Progenitor cell of endocrine pancreas (in vitro differentiated cells): ENCODE results near the gene TPM1. TPM values are rescaled to one million over a fixed set of nuclear protein-coding genes. Genes with fewer than 3 reads are reported as not detected.

ENCODE experiments used
- DNase-seq: peaks from one replicate; pipeline ENCODE4 v3.0.0; 2021; ENCODE audit warnings: low spot score; ENCODE audit not compliant: unreplicated experiment
- H3K27ac Mint-ChIP-seq: 2 replicates; pipeline ENCODE4 v1.8.0; 2021; ENCODE audit warnings: mild to moderate bottlenecking, moderate library complexity, mixed read lengths
- H3K27me3 Mint-ChIP-seq: 2 replicates; pipeline ENCODE4 v1.8.0; 2021; ENCODE audit warnings: mixed read lengths
- H3K36me3 Mint-ChIP-seq: 2 replicates; pipeline ENCODE4 v1.8.0; 2022; ENCODE audit warnings: mixed read lengths; ENCODE audit not compliant: insufficient read depth
- H3K4me1 Mint-ChIP-seq: 2 replicates; pipeline ENCODE4 v1.8.0; 2021; ENCODE audit warnings: low read depth, mixed read lengths
- H3K4me3 Mint-ChIP-seq: 2 replicates; pipeline ENCODE4 v1.8.0; 2021; ENCODE audit warnings: low read depth, mild to moderate bottlenecking, moderate library complexity, mixed read lengths
- H3K9me3 Mint-ChIP-seq: 2 replicates; pipeline ENCODE4 v1.8.0; 2021; ENCODE audit warnings: low read depth, mixed read lengths
- CTCF ChIP-seq: fragments of 200-600 bp; sonication (generic); IDR thresholded peaks from one replicate; pipeline ENCODE4 v1.5.0; 2021; ENCODE audit warnings: antibody characterized with exemption, mild to moderate bottlenecking; ENCODE audit not compliant: unreplicated experiment
- total RNA-seq: library from RNA; stranded (reverse); gene quantifications from 2 replicates; pipeline ENCODE4 v1.2.1, GENCODE V29; 2021

The TPM1 gene
- total RNA-seq, 1 donor from 2014 or later = 284 TPM

- H3K27me3 Mint-ChIP-seq = no peaks in the 10 kb centered on the region
- TF ChIP-seq CTCF = no peak
- no peak overlapping the region for H3K4me3 Mint-ChIP-seq
- H3K36me3 Mint-ChIP-seq = peaks cover 4% of the 10 kb centered on the region
- peaks cover 64% of the 10 kb centered on the region for H3K4me1 Mint-ChIP-seq
- H3K27ac Mint-ChIP-seq = peak overlapping the region; percentile 61
- H3K9me3 Mint-ChIP-seq = no peaks in the 10 kb centered on the region
- DNase-seq = no peak
These were observed 9.7 kb downstream of the TPM1 start for GRCh38 chr15:63052077-63052841.

- no peaks in the 10 kb centered on the region for H3K27me3 Mint-ChIP-seq
- peak overlapping the region; percentile 70 for H3K27ac Mint-ChIP-seq
- H3K9me3 Mint-ChIP-seq = no peaks in the 10 kb centered on the region
- no peak for DNase-seq
- TF ChIP-seq CTCF = no peak
- H3K4me1 Mint-ChIP-seq = peaks cover 59% of the 10 kb centered on the region
- H3K36me3 Mint-ChIP-seq = peaks cover 6% of the 10 kb centered on the region
- no peak overlapping the region for H3K4me3 Mint-ChIP-seq
These were observed 10.6 kb downstream of the TPM1 start for GRCh38 chr15:63052961-63053698.

GRCh38 chr15:63054281-63054683 lies 11.7 kb downstream of the TPM1 start:
- no peak for DNase-seq
- H3K4me3 Mint-ChIP-seq = no peak overlapping the region
- TF ChIP-seq CTCF = no peak
- H3K36me3 Mint-ChIP-seq = peaks cover 12% of the 10 kb centered on the region
- peaks cover 54% of the 10 kb centered on the region for H3K4me1 Mint-ChIP-seq
- H3K27me3 Mint-ChIP-seq = no peaks in the 10 kb centered on the region
- no peaks in the 10 kb centered on the region for H3K9me3 Mint-ChIP-seq
- peak overlapping the region; percentile 20 for H3K27ac Mint-ChIP-seq

- Mint-ChIP-seq H3K27ac (peak overlapping the region; percentile 94), H3K27me3 (no peaks in the 10 kb centered on the region), H3K9me3 (no peaks in the 10 kb centered on the region), H3K4me3 (no peak overlapping the region), H3K36me3 (peaks cover 14% of the 10 kb centered on the region), H3K4me1 (peaks cover 47% of the 10 kb centered on the region)
- no peak for TF ChIP-seq CTCF
- no peak for DNase-seq
These were observed 12.4 kb downstream of the TPM1 start for GRCh38 chr15:63054985-63055384.

GRCh38 chr15:63056829-63057228 lies 14.3 kb downstream of the TPM1 start:
- Mint-ChIP-seq H3K9me3 (no peaks in the 10 kb centered on the region), H3K36me3 (peaks cover 23% of the 10 kb centered on the region), H3K4me1 (peaks cover 29% of the 10 kb centered on the region), H3K27me3 (no peaks in the 10 kb centered on the region), H3K4me3 (no peak overlapping the region), H3K27ac (peak overlapping the region; percentile 82)
- no peak for TF ChIP-seq CTCF
- no peak for DNase-seq
